Trophoblast cell (in vitro differentiated cells and primary cell): ENCODE results near the gene CDC42BPB.
A peak's percentile ranks its signal among the peaks of the same experiment; 100 is the strongest.

ENCODE experiments used
- DNase-seq, 2 donors: peaks; one replicate each; pipeline ENCODE4 v3.0.0-alpha.2; 2016
- H2AFZ ChIP-seq: 2 replicates; pipeline ENCODE4 v1.6.1; 2013; ENCODE audit warnings: low read length, moderate library complexity, mild to moderate bottlenecking; ENCODE audit not compliant: insufficient read depth, poor library complexity
- H2AK5ac ChIP-seq: 2 replicates; pipeline ENCODE4 v1.6.1; 2013; ENCODE audit warnings: mild to moderate bottlenecking, low read length
- H2BK120ac ChIP-seq: 2 replicates; pipeline ENCODE4 v1.6.1; 2013; ENCODE audit warnings: low read length, mild to moderate bottlenecking, moderate library complexity; ENCODE audit not compliant: insufficient read depth, poor library complexity
- H2BK12ac ChIP-seq: 2 replicates; pipeline ENCODE4 v1.6.1; 2013; ENCODE audit warnings: mild to moderate bottlenecking, low read length, moderate library complexity
- H2BK5ac ChIP-seq: 2 replicates; pipeline ENCODE4 v1.6.1; 2013; ENCODE audit warnings: low read length, low read depth, moderate library complexity, mild to moderate bottlenecking; ENCODE audit not compliant: poor library complexity
- H3K14ac ChIP-seq: 2 replicates; pipeline ENCODE4 v1.6.1; 2013; ENCODE audit warnings: mild to moderate bottlenecking, low read length
- H3K18ac ChIP-seq: 2 replicates; pipeline ENCODE4 v1.6.1; 2013; ENCODE audit warnings: mild to moderate bottlenecking, low read length
- H3K23ac ChIP-seq: 2 replicates; pipeline ENCODE4 v1.6.1; 2013; ENCODE audit warnings: low read length
- H3K27ac ChIP-seq: 2 replicates; pipeline ENCODE4 v1.5.1; 2013; ENCODE audit warnings: low read depth, mild to moderate bottlenecking, inconsistent platforms, low read length, moderate library complexity
- H3K27me3 ChIP-seq: 2 replicates; pipeline ENCODE4 v1.6.1; 2013; ENCODE audit warnings: inconsistent platforms, mild to moderate bottlenecking, low read length, moderate library complexity; ENCODE audit not compliant: insufficient read depth
- H3K36me3 ChIP-seq, 2 experiments: 1 replicate in 1 of 2; 2 replicates in 1 of 2; pipeline ENCODE4 v1.6.1; 2013; ENCODE audit warnings: low read length in 2 of 2, mild to moderate bottlenecking in 2 of 2, moderate library complexity in 1 of 2; ENCODE audit not compliant: insufficient read depth in 2 of 2, control insufficient read depth in 1 of 2
- H3K4ac ChIP-seq: 2 replicates; pipeline ENCODE4 v1.6.1; 2013; ENCODE audit warnings: low read depth, mild to moderate bottlenecking, low read length, moderate library complexity
- H3K4me1 ChIP-seq, 2 experiments: 1 replicate in 1 of 2; 2 replicates in 1 of 2; pipeline ENCODE4 v1.6.1; 2013; ENCODE audit warnings: low read length in 2 of 2, mild to moderate bottlenecking in 2 of 2, moderate library complexity in 1 of 2; ENCODE audit not compliant: insufficient read depth in 2 of 2, control insufficient read depth in 1 of 2
- H3K4me2 ChIP-seq: 2 replicates; pipeline ENCODE4 v1.6.1; 2013; ENCODE audit warnings: inconsistent platforms, mild to moderate bottlenecking, low read length, moderate library complexity
- H3K4me3 ChIP-seq: 2 replicates; pipeline ENCODE4 v1.5.1; 2013; ENCODE audit warnings: mild to moderate bottlenecking, low read depth, low read length, inconsistent platforms
- H3K79me1 ChIP-seq: one replicate; pipeline ENCODE4 v1.6.1; 2013; ENCODE audit warnings: low read length
- H3K79me2 ChIP-seq: 2 replicates; pipeline ENCODE4 v1.6.1; 2013; ENCODE audit warnings: low read length, mild to moderate bottlenecking; ENCODE audit not compliant: control insufficient read depth, insufficient read depth, poor library complexity
- H3K9ac ChIP-seq: 2 replicates; pipeline ENCODE4 v1.6.1; 2013; ENCODE audit warnings: mild to moderate bottlenecking, low read length
- H3K9me3 ChIP-seq: 2 replicates; pipeline ENCODE4 v1.6.1; 2013; ENCODE audit warnings: low read depth, mild to moderate bottlenecking, control low read depth, inconsistent platforms, low read length; ENCODE audit not compliant: insufficient read depth
- H4K12ac ChIP-seq: 2 replicates; pipeline ENCODE4 v1.6.1; 2013; ENCODE audit warnings: low read depth, mild to moderate bottlenecking, low read length, moderate library complexity
- H4K8ac ChIP-seq: 2 replicates; pipeline ENCODE4 v1.6.1; 2013; ENCODE audit warnings: low read depth, mild to moderate bottlenecking, low read length, moderate library complexity
- H4K91ac ChIP-seq: one replicate; pipeline ENCODE4 v1.6.1; 2013; ENCODE audit warnings: low read depth, mild to moderate bottlenecking, low read length, moderate library complexity
- WGBS: extraction: QIAGEN DNeasy Blood & Tissue Kit; methylation state at CpG from one replicate; pipeline ENCODE4 v1.1.7; 2013; ENCODE audit warnings: missing lambda C conversion rate; ENCODE audit not compliant: insufficient read length, insufficient coverage; ENCODE audit errors: extremely low coverage; 5-methylcytosine and 5-hydroxymethylcytosine counted together

The CDC42BPB gene

GRCh38 chr14:102930753-102931579 is 126.4 kb downstream of the CDC42BPB start:
- H3K27me3 ChIP-seq = peaks cover 33% of the 10 kb centered on the region
- H3K4ac ChIP-seq = no peak overlapping the region
- H4K91ac ChIP-seq = no peak overlapping the region
- peaks cover 17 to 23% of the 10 kb centered on the region in 2 experiments for H3K4me1 ChIP-seq
- no peak overlapping the region for H2AK5ac ChIP-seq
- no peaks in the 10 kb centered on the region for H3K79me2 ChIP-seq
- no CpG with 5 or more reads among the region's 34 CpGs for WGBS
- no peak overlapping the region for H3K9ac ChIP-seq
- no peak overlapping the region for H3K14ac ChIP-seq
- no peak overlapping the region for H2BK120ac ChIP-seq
- H3K4me3 ChIP-seq = peak overlapping the region; percentile 1
- no peak overlapping the region for H3K18ac ChIP-seq
- H3K4me2 ChIP-seq = no peak overlapping the region
- H3K79me1 ChIP-seq = peaks cover 3% of the 10 kb centered on the region
- no peak overlapping the region for H4K8ac ChIP-seq
- H2BK5ac ChIP-seq = no peak overlapping the region
- H3K27ac ChIP-seq = no peak overlapping the region
- H2BK12ac ChIP-seq = no peak overlapping the region
- H3K23ac ChIP-seq = no peak overlapping the region
- H4K12ac ChIP-seq = no peak overlapping the region
- peaks cover 12% of the 10 kb centered on the region for H3K9me3 ChIP-seq
- H3K36me3 ChIP-seq = peaks cover 16 to 20% of the 10 kb centered on the region in 2 experiments
- no peak overlapping the region for H2AFZ ChIP-seq
- peak; percentile 57 to 61 for DNase-seq

GRCh38 chr14:102930138-102930752 is 127.1 kb downstream of the CDC42BPB start:
- H3K4me3 ChIP-seq = no peak overlapping the region
- H3K27me3 ChIP-seq = peaks cover 33% of the 10 kb centered on the region
- no peak overlapping the region for H2AK5ac ChIP-seq
- no peak overlapping the region for H3K9ac ChIP-seq
- H3K36me3 ChIP-seq = peaks cover 16 to 20% of the 10 kb centered on the region in 2 experiments
- H4K8ac ChIP-seq = no peak overlapping the region
- DNase-seq = peak; percentile 65 to 79
- H2BK120ac ChIP-seq = no peak overlapping the region
- no peak overlapping the region for H4K91ac ChIP-seq
- peaks cover 12% of the 10 kb centered on the region for H3K9me3 ChIP-seq
- H3K14ac ChIP-seq = no peak overlapping the region
- no peak overlapping the region for H2BK12ac ChIP-seq
- no peak overlapping the region for H3K27ac ChIP-seq
- H3K79me2 ChIP-seq = no peaks in the 10 kb centered on the region
- H2AFZ ChIP-seq = no peak overlapping the region
- no CpG with 5 or more reads among the region's 74 CpGs for WGBS
- H4K12ac ChIP-seq = no peak overlapping the region
- no peak overlapping the region for H3K18ac ChIP-seq
- no peak overlapping the region for H3K4ac ChIP-seq
- H3K4me1 ChIP-seq = peaks cover 17 to 23% of the 10 kb centered on the region in 2 experiments
- H2BK5ac ChIP-seq = no peak overlapping the region
- H3K23ac ChIP-seq = no peak overlapping the region
- peak overlapping the region; percentile 77 for H3K4me2 ChIP-seq
- H3K79me1 ChIP-seq = peaks cover 3% of the 10 kb centered on the region

GRCh38 chr14:102929241-102930137 is 127.9 kb downstream of the CDC42BPB start:
- Histone ChIP-seq H3K4ac (no peak overlapping the region), H3K79me1 (peaks cover 3% of the 10 kb centered on the region), H2BK120ac (no peak overlapping the region), H2AK5ac (no peak overlapping the region), H3K4me2 (peak overlapping the region; percentile 77), H3K9me3 (peaks cover 14% of the 10 kb centered on the region), H4K91ac (no peak overlapping the region), H3K18ac (no peak overlapping the region), H3K27me3 (peaks cover 33% of the 10 kb centered on the region), H3K4me1 (peaks cover 17 to 23% of the 10 kb centered on the region in 2 experiments), H3K14ac (peak overlapping the region; percentile 7), H3K23ac (no peak overlapping the region), H4K12ac (peak overlapping the region; percentile 12), H2BK5ac (no peak overlapping the region), H2AFZ (peak overlapping the region; percentile 56), H4K8ac (no peak overlapping the region), H3K79me2 (no peaks in the 10 kb centered on the region), H3K9ac (no peak overlapping the region), H2BK12ac (no peak overlapping the region), H3K4me3 (peak overlapping the region; percentile 52), H3K27ac (no peak overlapping the region), H3K36me3 (peaks cover 16 to 20% of the 10 kb centered on the region in 2 experiments)
- no CpG with 5 or more reads among the region's 94 CpGs for WGBS
- DNase-seq = no peak
